D721Med (cell line): Measurements from ENCODE around the gene TXNDC11.

ENCODE experiments used
- DNase-seq: peaks from one replicate; pipeline ENCODE4 v3.0.0; 2011; ENCODE audit warnings: low spot score; ENCODE audit not compliant: insufficient read length
- FAIRE-seq: peaks from 2 replicates; lab custom pipeline; 2011; peaks lifted over from hg19 to GRCh38; lab: Jason Lieb, UNC
- CTCF ChIP-seq: IDR thresholded peaks from 2 replicates; pipeline ENCODE4 v1.5.1; 2012; ENCODE audit warnings: mild to moderate bottlenecking, control low read depth; ENCODE audit not compliant: insufficient read depth; ENCODE audit errors: missing control alignments

TXNDC11 gene

GRCh38 chr16:11748404-11749254, 6.0 kb upstream of the TXNDC11 start:
- TF ChIP-seq CTCF = no peak
- FAIRE-seq (no peak), DNase-seq (no peak)

- FAIRE-seq = no peak
Observed at GRCh38 chr16:11747949-11748403, 5.3 kb upstream of the TXNDC11 start.

GRCh38 chr16:11744075-11744470, 1.4 kb upstream of the TXNDC11 start:
- DNase-seq (no peak), FAIRE-seq (no peak)
- TF ChIP-seq CTCF = no peak

More at GRCh38 chr16:11747949-11748403, 5.3 kb upstream of the TXNDC11 start:
- no peak for TF ChIP-seq CTCF
- no peak for DNase-seq

GRCh38 chr16:11743308-11744074, 834 bp upstream of the TXNDC11 start:
- no peak for DNase-seq
- no peak for FAIRE-seq
- no peak for TF ChIP-seq CTCF

- no peak for TF ChIP-seq CTCF
- DNase-seq = no peak
- no peak for FAIRE-seq
Observed at GRCh38 chr16:11742093-11742535, 543 bp downstream of the TXNDC11 start.

- no peak for TF ChIP-seq CTCF
- DNase-seq = no peak
- no peak for FAIRE-seq
Observed at GRCh38 chr16:11740567-11740966, 2.1 kb downstream of the TXNDC11 start.
